ENCODE data around the gene GRK2. TPM values are rescaled to one million over a fixed set of nuclear protein-coding genes. Genes with fewer than 3 reads are reported as not detected.

Gene GRK2
- total and polyA plus RNA-seq, 2 of the 13 experiments (the other 11 are each of a cell fraction or from before 2014, with no cell fraction given), result 31.3 to 42.4 TPM

DNA sequence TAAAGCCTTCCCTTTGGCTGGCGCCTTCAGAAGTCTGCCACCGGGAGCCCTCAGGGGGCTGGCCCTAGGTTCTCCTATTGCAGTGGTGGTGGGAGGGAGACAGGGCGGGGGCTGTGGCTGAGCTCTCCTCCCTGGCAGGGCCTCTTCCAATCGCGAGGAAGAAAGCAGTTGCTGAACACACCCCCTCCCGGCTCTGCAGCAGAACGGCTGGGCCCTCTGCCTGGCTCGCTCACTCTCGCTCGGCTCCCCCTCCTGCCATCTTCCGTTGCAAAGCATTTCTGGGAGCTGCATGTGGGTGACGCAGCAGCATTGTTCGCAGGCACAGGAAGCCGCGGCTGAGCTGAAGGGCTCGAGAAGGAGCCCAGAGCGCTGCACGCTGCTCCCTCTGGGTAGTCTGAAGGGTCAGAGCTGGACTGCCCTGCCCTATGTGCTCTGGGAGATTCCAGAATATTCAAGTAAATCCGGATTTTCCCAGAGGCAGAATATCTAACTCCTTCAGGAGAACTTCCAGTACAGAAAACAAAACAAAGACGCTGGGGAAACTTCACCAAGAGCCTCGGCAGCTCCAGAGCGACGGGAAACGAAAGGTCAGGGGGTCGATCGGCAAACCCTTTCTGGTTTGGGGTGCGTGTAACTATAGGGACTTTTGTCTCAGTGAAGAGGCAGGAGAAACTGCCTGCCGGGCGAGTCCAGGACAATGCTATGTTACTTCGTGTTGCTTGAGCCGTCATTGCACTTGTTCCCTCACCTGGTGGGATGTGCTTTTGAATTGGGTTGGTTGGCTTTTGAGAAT, 26.3 kb upstream of the GRK2 start (continued):
- TF ChIP-seq, protein P1, sequence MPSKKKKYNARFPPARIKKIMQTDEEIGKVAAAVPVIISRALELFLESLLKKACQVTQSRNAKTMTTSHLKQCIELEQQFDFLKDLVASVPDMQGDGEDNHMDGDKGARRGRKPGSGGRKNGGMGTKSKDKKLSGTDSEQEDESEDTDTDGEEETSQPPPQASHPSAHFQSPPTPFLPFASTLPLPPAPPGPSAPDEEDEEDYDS (CRISPR knock-in tag; IDR thresholded peaks at IDR 0.05), result peak; percentile 97
- peak; percentile 89; the same call in 1 of the 2 replicates for TF ChIP-seq MIER3 (CRISPR knock-in tag; IDR thresholded peaks at IDR 0.05; ENCODE audit: borderline replicate concordance)
- TF ChIP-seq, protein P2, sequence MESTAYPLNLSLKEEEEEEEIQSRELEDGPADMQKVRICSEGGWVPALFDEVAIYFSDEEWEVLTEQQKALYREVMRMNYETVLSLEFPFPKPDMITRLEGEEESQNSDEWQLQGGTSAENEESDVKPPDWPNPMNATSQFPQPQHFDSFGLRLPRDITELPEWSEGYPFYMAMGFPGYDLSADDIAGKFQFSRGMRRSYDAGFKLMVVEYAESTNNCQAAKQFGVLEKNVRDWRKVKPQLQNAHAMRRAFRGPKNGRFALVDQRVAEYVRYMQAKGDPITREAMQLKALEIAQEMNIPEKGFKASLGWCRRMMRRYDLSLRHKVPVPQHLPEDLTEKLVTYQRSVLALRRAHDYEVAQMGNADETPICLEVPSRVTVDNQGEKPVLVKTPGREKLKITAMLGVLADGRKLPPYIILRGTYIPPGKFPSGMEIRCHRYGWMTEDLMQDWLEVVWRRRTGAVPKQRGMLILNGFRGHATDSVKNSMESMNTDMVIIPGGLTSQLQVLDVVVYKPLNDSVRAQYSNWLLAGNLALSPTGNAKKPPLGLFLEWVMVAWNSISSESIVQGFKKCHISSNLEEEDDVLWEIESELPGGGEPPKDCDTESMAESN (CRISPR knock-in tag; conservative IDR thresholded peaks at IDR 0.05), result no peak
- TF ChIP-seq, protein P3, sequence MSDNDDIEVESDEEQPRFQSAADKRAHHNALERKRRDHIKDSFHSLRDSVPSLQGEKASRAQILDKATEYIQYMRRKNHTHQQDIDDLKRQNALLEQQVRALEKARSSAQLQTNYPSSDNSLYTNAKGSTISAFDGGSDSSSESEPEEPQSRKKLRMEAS (IDR thresholded peaks at IDR 0.05), result peak; percentile 94
- TF ChIP-seq, protein P4, sequence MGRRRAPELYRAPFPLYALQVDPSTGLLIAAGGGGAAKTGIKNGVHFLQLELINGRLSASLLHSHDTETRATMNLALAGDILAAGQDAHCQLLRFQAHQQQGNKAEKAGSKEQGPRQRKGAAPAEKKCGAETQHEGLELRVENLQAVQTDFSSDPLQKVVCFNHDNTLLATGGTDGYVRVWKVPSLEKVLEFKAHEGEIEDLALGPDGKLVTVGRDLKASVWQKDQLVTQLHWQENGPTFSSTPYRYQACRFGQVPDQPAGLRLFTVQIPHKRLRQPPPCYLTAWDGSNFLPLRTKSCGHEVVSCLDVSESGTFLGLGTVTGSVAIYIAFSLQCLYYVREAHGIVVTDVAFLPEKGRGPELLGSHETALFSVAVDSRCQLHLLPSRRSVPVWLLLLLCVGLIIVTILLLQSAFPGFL (CRISPR knock-in tag; IDR thresholded peaks at IDR 0.05), result no peak
- TF ChIP-seq, protein P5, sequence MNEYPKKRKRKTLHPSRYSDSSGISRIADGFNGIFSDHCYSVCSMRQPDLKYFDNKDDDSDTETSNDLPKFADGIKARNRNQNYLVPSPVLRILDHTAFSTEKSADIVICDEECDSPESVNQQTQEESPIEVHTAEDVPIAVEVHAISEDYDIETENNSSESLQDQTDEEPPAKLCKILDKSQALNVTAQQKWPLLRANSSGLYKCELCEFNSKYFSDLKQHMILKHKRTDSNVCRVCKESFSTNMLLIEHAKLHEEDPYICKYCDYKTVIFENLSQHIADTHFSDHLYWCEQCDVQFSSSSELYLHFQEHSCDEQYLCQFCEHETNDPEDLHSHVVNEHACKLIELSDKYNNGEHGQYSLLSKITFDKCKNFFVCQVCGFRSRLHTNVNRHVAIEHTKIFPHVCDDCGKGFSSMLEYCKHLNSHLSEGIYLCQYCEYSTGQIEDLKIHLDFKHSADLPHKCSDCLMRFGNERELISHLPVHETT (CRISPR knock-in tag; conservative IDR thresholded peaks at IDR 0.05), result peak; percentile 47; the same call in 1 of the 2 replicates
- TF ChIP-seq REPIN1 (CRISPR knock-in tag; IDR thresholded peaks at IDR 0.05; ENCODE audit: borderline replicate concordance, low read depth), result no peak
- no peak; the same call in 1 of the 2 replicates for TF ChIP-seq ZNF83 (CRISPR knock-in tag; IDR thresholded peaks at IDR 0.05; ENCODE audit: borderline replicate concordance)
- peak; percentile 70; the same call in 1 of the 2 replicates for TF ChIP-seq ZNF264 (CRISPR knock-in tag; IDR thresholded peaks at IDR 0.05)
- TF ChIP-seq ZNF496 (CRISPR knock-in tag; IDR thresholded peaks at IDR 0.05; ENCODE audit: insufficient replicate concordance), result no peak
- TF ChIP-seq FOSL1 (CRISPR knock-in tag; IDR thresholded peaks at IDR 0.05; ENCODE audit: borderline replicate concordance), result no peak
- TF ChIP-seq RNF2 (conservative IDR thresholded peaks at IDR 0.05; ENCODE audit: low read depth), result no peak
- no peak for TF ChIP-seq ZNF3 (CRISPR knock-in tag; IDR thresholded peaks at IDR 0.05)
- 0 out of 2 replicates have a peak, but pooled peaks have one; percentile 16 for TF ChIP-seq NR2F2 (IDR thresholded peaks at IDR 0.05; ENCODE audit: borderline replicate concordance, low read depth)
- TF ChIP-seq ZNF24 (IDR thresholded peaks at IDR 0.05), result no peak
- TF ChIP-seq SP4 (CRISPR knock-in tag; IDR thresholded peaks at IDR 0.05), result peak; percentile 94
- TF ChIP-seq MXI1 (IDR thresholded peaks at IDR 0.05; ENCODE audit: borderline replicate concordance, low read depth, low read length), result peak; percentile 94; the same call in 2 of the 3 replicates
- TF ChIP-seq PAX8 (CRISPR knock-in tag; IDR thresholded peaks at IDR 0.05; ENCODE audit: borderline replicate concordance), result no peak
- peak; percentile 93 for TF ChIP-seq ZIK1 (CRISPR knock-in tag; IDR thresholded peaks at IDR 0.05; ENCODE audit: borderline replicate concordance, low read depth)

Data from HepG2 (cell line).